HEK293T (cell line): ENCODE measurements around the gene LRGUK.

Source experiments
- CTCF ChIA-PET: fragments of 350-600 bp; formaldehyde crosslinking; extraction: SDS; loops from one replicate; lab custom pipeline; 2021; ENCODE audit warnings: antibody characterized with exemption, inconsistent platforms; lab: Yijun Ruan, JAX
- POLR2A ChIA-PET: fragments of 350-600 bp; formaldehyde crosslinking; extraction: SDS; loops from one replicate; lab custom pipeline; 2020; ENCODE audit warnings: antibody characterized with exemption, inconsistent platforms; lab: Yijun Ruan, JAX
- DNase-seq: peaks from one replicate; pipeline ENCODE4 v3.0.0; 2012; ENCODE audit warnings: mixed read lengths; ENCODE audit errors: extremely low spot score
- ARNT ChIP-seq: fragments of 450-650 bp; IDR thresholded peaks from 2 replicates; pipeline ENCODE4 v1.6.1; 2017; ENCODE audit warnings: mild to moderate bottlenecking
- BHLHE40 ChIP-seq: fragments of 450-650 bp; IDR thresholded peaks from 2 replicates; pipeline ENCODE4 v1.6.1; 2016; ENCODE audit warnings: mild to moderate bottlenecking, moderate library complexity, borderline replicate concordance
- CTBP1 ChIP-seq: fragments of 450-650 bp; IDR thresholded peaks from 2 replicates; pipeline ENCODE4 v1.6.1; 2016; ENCODE audit warnings: borderline replicate concordance
- ELF4 ChIP-seq: fragments of 450-650 bp; IDR thresholded peaks from 2 replicates; pipeline ENCODE4 v1.6.1; 2017; ENCODE audit warnings: antibody characterized with exemption
- FOXA1 ChIP-seq: fragments of 450-650 bp; IDR thresholded peaks from 2 replicates; pipeline ENCODE4 v1.6.1; 2016; ENCODE audit warnings: mild to moderate bottlenecking
- FOXK2 ChIP-seq: fragments of 450-650 bp; IDR thresholded peaks from 2 replicates; pipeline ENCODE4 v1.6.1; 2016; ENCODE audit warnings: mild to moderate bottlenecking
- FOXM1 ChIP-seq: fragments of 450-650 bp; IDR thresholded peaks from 2 replicates; pipeline ENCODE4 v1.6.1; 2017; ENCODE audit warnings: mild to moderate bottlenecking, borderline replicate concordance
- HDGF ChIP-seq: fragments of 450-650 bp; IDR thresholded peaks from 2 replicates; pipeline ENCODE4 v1.6.1; 2017; ENCODE audit warnings: antibody characterized with exemption, borderline replicate concordance
- L3MBTL2 ChIP-seq: fragments of 450-650 bp; conservative IDR thresholded peaks from 2 replicates; pipeline ENCODE4 v1.6.1; 2016; ENCODE audit warnings: mild to moderate bottlenecking
- LEF1 ChIP-seq: fragments of 450-650 bp; IDR thresholded peaks from 2 replicates; pipeline ENCODE4 v1.6.1; 2017; ENCODE audit warnings: mild to moderate bottlenecking, borderline replicate concordance
- NFRKB ChIP-seq: fragments of 450-650 bp; IDR thresholded peaks from 2 replicates; pipeline ENCODE4 v1.6.1; 2016; ENCODE audit warnings: mild to moderate bottlenecking, moderate library complexity
- SP1 ChIP-seq: fragments of 450-650 bp; IDR thresholded peaks from 2 replicates; pipeline ENCODE4 v1.6.1; 2017
- SUZ12 ChIP-seq: fragments of 450-650 bp; IDR thresholded peaks from 2 replicates; pipeline ENCODE4 v1.6.1; 2016; ENCODE audit warnings: mild to moderate bottlenecking
- TARDBP ChIP-seq: fragments of 450-650 bp; IDR thresholded peaks from 2 replicates; pipeline ENCODE4 v1.6.1; 2016
- ZNF384 ChIP-seq: fragments of 450-650 bp; IDR thresholded peaks from 2 replicates; pipeline ENCODE4 v1.6.1; 2016
- TF ChIP-seq, protein P1 (sequence below): fragments of 450-650 bp; IDR thresholded peaks from 2 replicates; pipeline ENCODE4 v1.6.1; 2016

LRGUK gene

DNA sequence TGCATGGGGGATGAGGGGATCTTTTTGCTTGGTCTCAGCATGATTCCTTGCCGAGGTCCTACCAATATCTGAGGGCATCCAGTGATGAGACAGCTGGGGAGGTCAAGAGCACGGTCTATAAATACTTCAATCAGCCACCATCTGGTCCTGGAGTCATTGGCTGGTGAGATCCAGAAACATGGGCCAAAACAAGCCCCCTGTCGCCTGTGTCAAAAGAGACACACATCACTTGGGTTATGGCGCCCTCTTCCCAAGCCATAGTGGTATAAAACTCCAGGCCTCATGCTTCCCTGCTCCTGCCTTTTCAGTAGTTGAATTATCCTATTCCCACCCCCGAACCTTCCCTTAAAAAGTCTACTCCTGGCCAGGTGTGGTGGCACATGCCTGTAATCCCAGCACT is 128.7 kb downstream of the LRGUK start:
- TF ChIP-seq FOXA1 (no peak), ARNT (no peak), L3MBTL2 (no peak), CTBP1 (no peak), ZNF384 (no peak), FOXK2 (no peak)
- DNase-seq, result no peak
- ChIA-PET CTCF (interaction anchor here (0.7 kb wide), 1 partner anchor 33 kb away, joined by 7 read pairs; no protein-coding TSS in a partner anchor), POLR2A (interaction anchor here (1.0 kb wide), 1 partner anchor 60 kb away, joined by 3 read pairs; no protein-coding TSS in a partner anchor)

DNA sequence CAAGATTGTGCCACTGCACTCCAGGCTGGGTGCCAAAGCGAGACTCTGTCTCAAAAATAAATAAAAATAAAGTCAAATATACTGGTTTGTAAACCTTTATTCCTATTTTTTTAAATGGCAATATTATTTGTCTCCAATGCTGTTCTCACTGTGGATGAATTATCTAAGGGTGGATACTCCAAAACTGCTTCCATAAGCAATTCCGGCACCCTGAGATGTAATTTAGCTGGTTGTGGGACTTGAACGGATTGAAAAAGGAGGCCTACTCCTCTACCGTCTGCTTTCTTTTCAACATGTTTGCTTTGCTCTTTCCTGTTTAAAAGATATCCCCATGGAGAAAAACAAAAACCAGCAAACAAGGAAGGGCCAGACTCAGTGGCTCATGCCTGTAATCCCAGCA is 135.2 kb downstream of the LRGUK start:
- TF ChIP-seq ZNF384, result no peak
- TF ChIP-seq SP1, result no peak
- TF ChIP-seq, protein P1, sequence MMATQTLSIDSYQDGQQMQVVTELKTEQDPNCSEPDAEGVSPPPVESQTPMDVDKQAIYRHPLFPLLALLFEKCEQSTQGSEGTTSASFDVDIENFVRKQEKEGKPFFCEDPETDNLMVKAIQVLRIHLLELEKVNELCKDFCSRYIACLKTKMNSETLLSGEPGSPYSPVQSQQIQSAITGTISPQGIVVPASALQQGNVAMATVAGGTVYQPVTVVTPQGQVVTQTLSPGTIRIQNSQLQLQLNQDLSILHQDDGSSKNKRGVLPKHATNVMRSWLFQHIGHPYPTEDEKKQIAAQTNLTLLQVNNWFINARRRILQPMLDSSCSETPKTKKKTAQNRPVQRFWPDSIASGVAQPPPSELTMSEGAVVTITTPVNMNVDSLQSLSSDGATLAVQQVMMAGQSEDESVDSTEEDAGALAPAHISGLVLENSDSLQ, result no peak
- TF ChIP-seq HDGF, result no peak
- TF ChIP-seq SUZ12, result no peak
- no peak for TF ChIP-seq FOXA1
- TF ChIP-seq ELF4, result no peak
- no peak for TF ChIP-seq ARNT
- TF ChIP-seq NFRKB, result no peak
- TF ChIP-seq LEF1, result no peak
- no peak for TF ChIP-seq FOXM1
- TF ChIP-seq TARDBP, result no peak
- TF ChIP-seq BHLHE40, result no peak
- no peak for TF ChIP-seq CTBP1
- TF ChIP-seq L3MBTL2, result no peak
- no peak for TF ChIP-seq FOXK2
- POLR2A ChIA-PET, result no interaction called here
- DNase-seq, result no peak
- CTCF ChIA-PET, result no interaction called here

DNA sequence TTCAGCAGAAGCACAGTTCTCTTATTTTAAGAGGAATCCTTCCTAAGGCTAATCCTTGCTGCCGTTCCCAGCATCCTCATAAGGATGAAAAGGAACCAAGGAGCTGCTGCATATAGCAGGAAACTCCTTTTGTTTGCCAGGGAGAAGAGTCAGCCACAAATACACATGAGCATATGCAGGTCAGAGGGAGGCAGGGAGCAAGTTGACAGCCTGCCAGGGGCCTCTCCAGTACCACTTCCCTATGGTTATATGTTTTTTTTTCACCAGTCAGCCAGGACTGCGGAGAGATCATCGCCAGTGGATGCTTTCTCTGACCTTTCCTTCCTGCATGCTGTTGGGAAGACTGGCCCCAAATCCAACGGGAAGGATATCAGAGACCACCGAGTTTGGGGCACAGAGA is 149.8 kb downstream of the LRGUK start:
- TF ChIP-seq BHLHE40 (no peak), ZNF384 (no peak), FOXA1 (no peak), HDGF (no peak), SUZ12 (no peak), FOXK2 (no peak), TARDBP (no peak), ELF4 (no peak), ARNT (no peak), LEF1 (no peak), FOXM1 (no peak), NFRKB (no peak), CTBP1 (no peak), L3MBTL2 (no peak), SP1 (no peak)
- TF ChIP-seq, protein P1, result no peak
- CTCF ChIA-PET, result interaction anchor here (0.7 kb wide), 1 partner anchor 225 kb away, joined by 4 read pairs; no protein-coding TSS in a partner anchor
- POLR2A ChIA-PET, result no interaction called here
- DNase-seq, result no peak

DNA sequence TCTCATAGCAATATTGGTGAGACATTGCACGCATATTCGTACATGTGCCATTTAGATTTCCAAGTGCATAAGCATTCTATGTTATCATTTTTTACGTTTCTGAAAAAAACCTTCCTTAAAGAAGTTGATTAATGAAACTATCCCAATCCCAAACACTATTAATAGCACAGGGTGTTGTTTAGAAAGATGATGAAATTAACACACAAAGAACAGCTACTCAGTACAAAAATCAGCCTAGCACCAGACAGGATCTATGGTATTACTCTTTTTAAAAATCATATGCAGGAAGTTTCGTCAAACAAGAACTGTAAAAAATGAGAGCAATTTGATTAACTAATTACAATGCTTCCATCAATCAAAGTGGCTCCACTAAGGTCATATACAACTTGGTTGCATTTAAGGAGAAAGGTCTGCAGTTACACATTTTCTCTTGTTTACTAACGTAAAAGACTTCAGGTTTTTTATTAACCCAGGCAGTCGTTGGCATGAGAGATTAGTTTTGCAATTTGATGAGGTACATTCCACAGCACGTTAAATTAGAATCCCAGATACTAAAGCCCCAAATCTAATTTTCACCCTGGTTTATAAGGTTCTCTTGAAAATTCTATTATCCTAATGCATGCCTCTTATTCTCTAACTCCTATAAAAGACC is 151.5 kb downstream of the LRGUK start:
- POLR2A ChIA-PET, result no interaction called here
- no peak for DNase-seq
- CTCF ChIA-PET, result no interaction called here
- TF ChIP-seq FOXK2 (no peak), BHLHE40 (no peak), FOXA1 (no peak)

DNA sequence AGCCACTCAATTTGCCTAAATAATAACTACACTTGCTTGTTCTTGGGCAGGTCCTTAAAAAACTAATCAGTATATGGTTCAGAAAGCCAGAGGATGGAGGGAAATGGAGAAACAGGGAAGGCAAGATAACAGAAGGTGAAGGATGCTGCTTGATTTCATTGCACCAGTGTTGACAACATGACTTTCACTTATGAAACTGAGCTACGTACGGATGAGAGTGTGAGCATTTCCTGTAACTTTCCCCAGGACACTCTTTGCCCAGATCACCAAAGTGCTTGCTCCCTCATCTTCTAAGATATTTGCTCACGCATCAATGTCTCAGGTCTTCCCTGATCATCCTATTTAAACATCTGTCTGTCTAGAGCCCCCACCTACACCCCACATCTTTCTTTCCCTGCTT is 152.2 kb downstream of the LRGUK start:
- CTCF ChIA-PET, result no interaction called here
- DNase-seq, result no peak
- TF ChIP-seq LEF1 (no peak), BHLHE40 (no peak), ZNF384 (no peak), ELF4 (no peak), FOXM1 (no peak), HDGF (no peak), L3MBTL2 (no peak), NFRKB (no peak), CTBP1 (no peak), FOXK2 (no peak), SUZ12 (no peak), ARNT (no peak)
- TF ChIP-seq, protein P1, result no peak
- POLR2A ChIA-PET, result no interaction called here

DNA sequence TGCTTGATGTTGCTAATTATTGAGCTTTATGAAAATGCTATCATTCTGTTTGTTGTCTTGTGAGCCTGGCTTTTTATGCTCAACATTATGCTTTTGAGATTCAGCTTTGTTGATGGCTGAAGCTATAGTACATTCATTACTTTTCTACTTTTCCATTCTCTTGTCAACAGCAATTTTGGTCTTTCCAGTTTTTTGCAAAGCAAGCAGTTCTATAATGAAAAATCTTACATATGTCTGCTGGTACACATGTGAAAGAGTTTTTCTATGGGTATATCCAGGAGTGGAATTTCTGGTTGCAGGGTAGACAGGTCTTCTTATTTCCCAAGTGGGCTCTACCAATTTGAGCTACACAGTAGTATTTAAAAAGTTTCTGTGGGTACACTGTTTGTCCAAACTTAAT is 152.8 kb downstream of the LRGUK start:
- ChIA-PET CTCF (no interaction called here), POLR2A (no interaction called here)
- no peak for TF ChIP-seq HDGF
- DNase-seq, result no peak

DNA sequence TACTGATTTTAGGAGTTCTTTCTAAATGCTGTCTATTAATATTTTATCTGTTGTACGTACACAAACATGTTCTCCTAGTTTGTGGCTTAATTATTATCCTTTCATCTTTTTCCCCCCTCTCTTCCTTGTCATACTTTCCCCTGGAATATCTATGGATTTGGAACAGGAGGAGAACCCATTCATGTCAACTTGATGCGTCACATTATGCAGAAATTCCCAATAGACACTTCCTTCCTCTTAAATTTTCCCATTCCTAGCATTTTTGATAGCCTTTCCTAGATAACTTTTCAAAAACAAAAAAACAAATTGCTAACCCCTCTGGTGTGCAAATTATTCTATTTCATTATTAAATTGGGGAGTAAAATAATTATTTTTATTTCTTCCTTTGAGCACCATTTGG is 153.4 kb downstream of the LRGUK start:
- CTCF ChIA-PET, result no interaction called here
- TF ChIP-seq ZNF384, result no peak
- no peak for TF ChIP-seq FOXK2
- no peak for TF ChIP-seq SUZ12
- TF ChIP-seq L3MBTL2, result no peak
- no peak for TF ChIP-seq NFRKB
- no peak for TF ChIP-seq ELF4
- no peak for TF ChIP-seq TARDBP
- no peak for TF ChIP-seq BHLHE40
- TF ChIP-seq FOXA1, result no peak
- TF ChIP-seq FOXM1, result no peak
- TF ChIP-seq LEF1, result no peak
- TF ChIP-seq, protein P1, result no peak
- no peak for TF ChIP-seq CTBP1
- TF ChIP-seq HDGF, result no peak
- TF ChIP-seq ARNT, result no peak
- TF ChIP-seq SP1, result no peak

More for the DNA sequence above, 153.4 kb downstream of the LRGUK start:
- POLR2A ChIA-PET, result no interaction called here
- DNase-seq, result no peak
